Caco-2 (cell line): ENCODE measurements around the gene CCDC175. TPM values are rescaled to one million over a fixed set of nuclear protein-coding genes. Genes with fewer than 3 reads are reported as not detected.

Source experiments
- BruUV-seq: library from RNA; stranded (reverse); fragments of 400-500 nt; replicated peaks from 2 replicates; lab custom pipeline; 2021; lab: Mats Ljungman, UMichigan
- CTCF ChIA-PET: fragments of 300-600 bp; sonication (Branson Sonifier 250); formaldehyde crosslinking; loops from one replicate; lab custom pipeline; 2022; ENCODE audit warnings: antibody characterized with exemption; lab: Charles Lee
- POLR2A ChIA-PET: fragments of 300-600 bp; sonication (Branson Sonifier 250); formaldehyde crosslinking; loops from one replicate; lab custom pipeline; 2022; ENCODE audit warnings: antibody characterized with exemption; lab: Charles Lee
- DNase-seq, 2 experiments: peaks; one replicate each; pipeline versions ENCODE4 v3.0.0 to v3.0.0-alpha.2; 2020 to 2022
- H3K27me3 ChIP-seq: replicated peaks from 2 replicates; pipeline ENCODE4 v1.6.0; 2011; ENCODE audit warnings: low read length; ENCODE audit not compliant: control insufficient read depth, insufficient read depth
- H3K36me3 ChIP-seq: 2 replicates; pipeline ENCODE4 v1.5.1; 2011; ENCODE audit warnings: low read length; ENCODE audit not compliant: control insufficient read depth, insufficient read depth
- H3K4me1 ChIP-seq: fragments of 250-450 bp; sonication (Bioruptor Pico); 2 replicates; pipeline ENCODE4 v1.5.1; 2020; ENCODE audit warnings: mild to moderate bottlenecking
- H3K4me3 ChIP-seq: 2 replicates; pipeline ENCODE4 v1.5.1; 2011; ENCODE audit warnings: low read depth, mild to moderate bottlenecking, control low read depth, low read length
- H3K9me3 ChIP-seq: fragments of 250-450 bp; sonication (Bioruptor Pico); 2 replicates; pipeline ENCODE4 v1.5.1; 2020; ENCODE audit warnings: mild to moderate bottlenecking, moderate library complexity
- H3K27ac Mint-ChIP-seq: one replicate; pipeline ENCODE4 v1.8.0; 2022; ENCODE audit warnings: mixed read lengths; ENCODE audit not compliant: unreplicated experiment
- H3K27me3 Mint-ChIP-seq: one replicate; pipeline ENCODE4 v1.8.0; 2022; ENCODE audit warnings: mixed read lengths; ENCODE audit not compliant: insufficient read depth, unreplicated experiment
- H3K36me3 Mint-ChIP-seq: one replicate; pipeline ENCODE4 v1.8.0; 2022; ENCODE audit warnings: mild to moderate bottlenecking, mixed read lengths; ENCODE audit not compliant: insufficient read depth, unreplicated experiment
- H3K4me1 Mint-ChIP-seq: one replicate; pipeline ENCODE4 v1.8.0; 2022; ENCODE audit warnings: low read depth, mixed read lengths; ENCODE audit not compliant: unreplicated experiment
- H3K4me3 Mint-ChIP-seq: one replicate; pipeline ENCODE4 v1.8.0; 2022; ENCODE audit warnings: mild to moderate bottlenecking, moderate library complexity, mixed read lengths; ENCODE audit not compliant: unreplicated experiment
- H3K9me3 Mint-ChIP-seq: one replicate; pipeline ENCODE4 v1.8.0; 2022; ENCODE audit warnings: mixed read lengths; ENCODE audit not compliant: unreplicated experiment
- intact Hi-C: fragments of 100-400 bp; cut with micrococcal nuclease; formaldehyde crosslinking; loops from one replicate; pipeline ENCODE4 v1.10.0; 2022; ENCODE audit not compliant: unreplicated experiment
- total RNA-seq: library from RNA; stranded (reverse); gene quantifications from 2 replicates; pipeline ENCODE4 v1.2.3, GENCODE V29; 2022
- TF ChIP-seq, protein P1 (sequence below), 2 experiments: fragments of 200-600 bp in 1 of 2; IDR thresholded peaks; 1 replicate in 1 of 2; 2 replicates in 1 of 2; pipeline versions ENCODE4 v1.5.1 to v1.8.0; 2011 to 2022; ENCODE audit warnings: antibody characterized with exemption in 1 of 2, control low read depth in 1 of 2, inconsistent platforms in 1 of 2, low read depth in 1 of 2, low read length in 1 of 2, mild to moderate bottlenecking in 1 of 2, moderate library complexity in 1 of 2; ENCODE audit not compliant: insufficient read depth in 1 of 2, severe bottlenecking in 1 of 2, unreplicated experiment in 1 of 2

The CCDC175 gene
- total RNA-seq, 1 experiment from 2014 or later = not detected

DNA sequence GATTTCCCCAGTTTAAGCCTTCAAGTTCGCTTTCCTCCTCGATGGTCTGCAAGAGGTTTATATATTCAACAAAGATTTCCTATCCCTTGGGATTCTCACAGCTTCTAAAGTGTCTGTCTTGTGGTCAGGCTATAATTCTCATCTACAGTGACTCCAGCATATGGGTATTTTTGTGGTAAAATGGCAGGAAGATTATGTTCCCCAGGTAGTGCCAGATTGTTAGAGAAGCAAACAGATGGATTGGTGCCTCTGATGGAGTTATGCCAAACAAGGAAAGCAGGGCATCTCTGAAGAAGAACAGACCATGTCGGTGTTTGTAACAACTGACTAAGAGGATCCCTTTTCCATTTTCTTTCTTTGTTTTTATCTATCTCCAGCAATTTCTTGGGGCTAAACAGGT is 5.5 kb upstream of the CCDC175 start:
- Mint-ChIP-seq H3K4me3 (no peak overlapping the region), H3K4me1 (no peaks in the 10 kb centered on the region), H3K27me3 (no peaks in the 10 kb centered on the region), H3K36me3 (no peaks in the 10 kb centered on the region), H3K9me3 (no peaks in the 10 kb centered on the region), H3K27ac (no peak overlapping the region)
- CTCF ChIA-PET = no interaction called here
- H3K36me3 ChIP-seq = no peaks in the 10 kb centered on the region
- no peaks in the 10 kb centered on the region for H3K4me1 ChIP-seq
- H3K27me3 ChIP-seq = no peaks in the 10 kb centered on the region
- DNase-seq = no peak
- TF ChIP-seq, protein P1, sequence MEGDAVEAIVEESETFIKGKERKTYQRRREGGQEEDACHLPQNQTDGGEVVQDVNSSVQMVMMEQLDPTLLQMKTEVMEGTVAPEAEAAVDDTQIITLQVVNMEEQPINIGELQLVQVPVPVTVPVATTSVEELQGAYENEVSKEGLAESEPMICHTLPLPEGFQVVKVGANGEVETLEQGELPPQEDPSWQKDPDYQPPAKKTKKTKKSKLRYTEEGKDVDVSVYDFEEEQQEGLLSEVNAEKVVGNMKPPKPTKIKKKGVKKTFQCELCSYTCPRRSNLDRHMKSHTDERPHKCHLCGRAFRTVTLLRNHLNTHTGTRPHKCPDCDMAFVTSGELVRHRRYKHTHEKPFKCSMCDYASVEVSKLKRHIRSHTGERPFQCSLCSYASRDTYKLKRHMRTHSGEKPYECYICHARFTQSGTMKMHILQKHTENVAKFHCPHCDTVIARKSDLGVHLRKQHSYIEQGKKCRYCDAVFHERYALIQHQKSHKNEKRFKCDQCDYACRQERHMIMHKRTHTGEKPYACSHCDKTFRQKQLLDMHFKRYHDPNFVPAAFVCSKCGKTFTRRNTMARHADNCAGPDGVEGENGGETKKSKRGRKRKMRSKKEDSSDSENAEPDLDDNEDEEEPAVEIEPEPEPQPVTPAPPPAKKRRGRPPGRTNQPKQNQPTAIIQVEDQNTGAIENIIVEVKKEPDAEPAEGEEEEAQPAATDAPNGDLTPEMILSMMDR (IDR thresholded peaks at IDR 0.05; ENCODE audit: insufficient read depth in 1 of 2, low read depth in 1 of 2, low read length in 1 of 2, severe bottlenecking in 1 of 2, unreplicated experiment in 1 of 2) = no peak
- H3K4me3 ChIP-seq = no peak overlapping the region
- POLR2A ChIA-PET = no interaction called here
- BruUV-seq = no TSS peak
- intact Hi-C loops = no loop called here
- no peaks in the 10 kb centered on the region for H3K9me3 ChIP-seq

DNA sequence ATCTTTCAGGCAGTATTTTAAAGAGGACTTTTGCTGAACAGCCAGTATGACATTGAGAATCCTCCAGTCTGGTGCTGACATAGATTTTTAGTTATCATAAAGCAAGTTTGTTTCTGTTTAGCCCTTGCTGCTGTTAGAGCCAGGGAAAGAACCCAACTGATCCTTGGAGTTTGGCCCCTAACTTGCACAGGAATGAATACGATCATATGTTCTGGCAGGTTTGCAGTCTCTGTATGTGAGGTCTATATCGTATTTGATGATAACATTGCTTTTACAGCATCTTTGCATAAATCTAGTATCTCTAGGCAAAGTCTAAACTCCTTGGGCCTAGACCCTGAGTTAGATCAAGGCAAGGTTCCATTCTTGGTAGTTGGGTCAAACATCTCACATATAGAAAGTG is 4.3 kb upstream of the CCDC175 start:
- POLR2A ChIA-PET = no interaction called here
- H3K4me3 ChIP-seq = no peak overlapping the region
- no peaks in the 10 kb centered on the region for H3K4me1 Mint-ChIP-seq

DNA sequence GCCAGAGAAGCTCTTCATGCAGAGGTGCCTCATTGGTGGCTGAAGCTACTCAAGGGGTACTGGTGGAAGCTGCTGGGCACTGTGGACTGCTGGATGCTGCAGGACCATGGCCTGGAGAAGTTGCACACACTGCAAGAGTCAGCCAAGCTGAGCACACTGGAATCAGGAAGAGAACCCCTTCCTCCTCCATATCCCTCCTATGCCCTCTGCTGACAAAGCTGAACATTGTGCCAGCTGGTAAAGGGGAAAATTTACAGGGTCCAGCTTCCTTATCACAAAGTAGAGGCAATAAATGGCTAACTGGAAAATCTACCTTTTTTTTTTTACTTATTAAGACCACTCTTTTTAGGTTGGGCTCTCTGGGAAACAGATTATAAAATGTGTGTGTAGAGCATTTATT is 6.5 kb downstream of the CCDC175 start:
- Mint-ChIP-seq H3K4me1 (peaks cover 10% of the 10 kb centered on the region), H3K4me3 (no peak overlapping the region), H3K9me3 (no peaks in the 10 kb centered on the region), H3K36me3 (no peaks in the 10 kb centered on the region), H3K27ac (no peak overlapping the region), H3K27me3 (no peaks in the 10 kb centered on the region)
- no TSS peak for BruUV-seq
- no peaks in the 10 kb centered on the region for H3K27me3 ChIP-seq
- H3K9me3 ChIP-seq = 0 out of 2 replicates have a peak, but pooled peaks cover 4% of the 10 kb centered on the region
- CTCF ChIA-PET = interaction anchor here (0.6 to 1.3 kb wide), 5 partner anchors 12 to 86 kb away, joined by 3 to 33 read pairs (median 5); partner anchors contain the start of genes JKAMP and L3HYPDH
- TF ChIP-seq, protein P1 (IDR thresholded peaks at IDR 0.05; ENCODE audit: insufficient read depth in 1 of 2, low read depth in 1 of 2, low read length in 1 of 2, severe bottlenecking in 1 of 2, unreplicated experiment in 1 of 2) = peak; percentile 21 to 51
- intact Hi-C loops = loop anchor here (1.0 to 10.0 kb wide), 2 partner anchors 63 to 615 kb away; no protein-coding TSS in a partner anchor
- POLR2A ChIA-PET = interaction anchor here (0.7 to 1.0 kb wide), 2 partner anchors 86 to 350 kb away, joined by 6 to 8 read pairs; partner anchors contain the start of genes JKAMP, L3HYPDH and LRRC9
- peaks cover 9% of the 10 kb centered on the region for H3K4me1 ChIP-seq
- no peaks in the 10 kb centered on the region for H3K36me3 ChIP-seq
- no peak overlapping the region for H3K4me3 ChIP-seq
- peak; percentile 27 to 38 for DNase-seq

More for the DNA sequence above, 4.3 kb upstream of the CCDC175 start:
- no peak overlapping the region for H3K4me3 Mint-ChIP-seq
- no peak for DNase-seq
- BruUV-seq = no TSS peak
- no peak overlapping the region for H3K27ac Mint-ChIP-seq
- Histone ChIP-seq H3K4me1 (no peaks in the 10 kb centered on the region), H3K9me3 (no peaks in the 10 kb centered on the region), H3K27me3 (no peaks in the 10 kb centered on the region), H3K36me3 (no peaks in the 10 kb centered on the region)
- CTCF ChIA-PET = no interaction called here
- H3K36me3 Mint-ChIP-seq = no peaks in the 10 kb centered on the region
- intact Hi-C loops = no loop called here
- no peaks in the 10 kb centered on the region for H3K27me3 Mint-ChIP-seq
- TF ChIP-seq, protein P1 (IDR thresholded peaks at IDR 0.05; ENCODE audit: insufficient read depth in 1 of 2, low read depth in 1 of 2, low read length in 1 of 2, severe bottlenecking in 1 of 2, unreplicated experiment in 1 of 2) = no peak
- no peaks in the 10 kb centered on the region for H3K9me3 Mint-ChIP-seq
